B cell (primary cell): Measurements from ENCODE around the gene HPGD. TPM values are rescaled to one million over a fixed set of nuclear protein-coding genes. Genes with fewer than 3 reads are reported as not detected.

Experiments
- ATAC-seq: fragments of 200-7000 bp; cut with Tn5 transposase; one replicate; pipeline ENCODE4 v1.10.0; 2021; ENCODE audit warnings: low read depth, mild to moderate bottlenecking, moderate number of reproducible peaks, moderate library complexity
- CTCF ChIA-PET: fragments of 350-600 bp; sonication (Branson Sonifier 250); formaldehyde crosslinking; loops from one replicate; lab custom pipeline; 2021; ENCODE audit warnings: antibody characterized with exemption, inconsistent platforms; lab: Charles Lee
- POLR2A ChIA-PET: fragments of 350-600 bp; sonication (Branson Sonifier 250); formaldehyde crosslinking; loops from one replicate; lab custom pipeline; 2021; ENCODE audit warnings: antibody characterized with exemption; lab: Charles Lee
- DNase-seq: peaks from one replicate; pipeline ENCODE4 v3.0.0; 2013
- H2AFZ ChIP-seq: 2 replicates; pipeline ENCODE4 v1.6.1; 2012; ENCODE audit warnings: mild to moderate bottlenecking, low read depth, low read length; ENCODE audit not compliant: insufficient read depth, poor library complexity, severe bottlenecking
- H3K27ac ChIP-seq, 2 donors: 1 replicate in 1 of 2; 2 replicates in 1 of 2; pipeline ENCODE4 v1.5.1; 2012 to 2013; ENCODE audit warnings: low read length in 2 of 2, mild to moderate bottlenecking in 2 of 2, moderate library complexity in 1 of 2
- H3K27me3 ChIP-seq, 4 experiments: fragments of 200-600 bp in 1 of 4; sonication (generic) in 1 of 4; replicated peaks in 1 of 4; 1 replicate in 2 of 4; 2 replicates in 2 of 4; pipeline versions ENCODE4 v1.6.1 to v1.7.0; 2013 to 2016; ENCODE audit warnings: low read length in 3 of 4, mild to moderate bottlenecking in 2 of 4, mixed read lengths in 1 of 4, moderate library complexity in 1 of 4; ENCODE audit not compliant: insufficient read depth in 4 of 4, control insufficient read depth in 3 of 4; ENCODE audit errors: control extremely low read depth in 1 of 4
- H3K36me3 ChIP-seq, 2 experiments: replicated peaks in 1 of 2; 1 replicate in 1 of 2; 2 replicates in 1 of 2; pipeline versions ENCODE4 v1.6.1 to v1.7.1; 2013; ENCODE audit warnings: low read length in 1 of 2; ENCODE audit not compliant: insufficient read depth in 2 of 2, control insufficient read depth in 1 of 2; ENCODE audit errors: control extremely low read depth in 1 of 2, extremely low read depth in 1 of 2
- H3K4me1 ChIP-seq, 2 donors: fragments of 200-600 bp in 1 of 2; sonication (generic) in 1 of 2; 1 replicate in 1 of 2; 2 replicates in 1 of 2; pipeline versions ENCODE4 v1.5.1 to v1.6.1; 2013 to 2017; ENCODE audit warnings: low read length in 2 of 2; ENCODE audit not compliant: control insufficient read depth in 2 of 2, insufficient read depth in 2 of 2
- H3K4me2 ChIP-seq: replicated peaks from 2 replicates; pipeline ENCODE3; 2012; ENCODE audit warnings: mild to moderate bottlenecking, low read depth, low read length; ENCODE audit not compliant: poor library complexity, severe bottlenecking
- H3K4me3 ChIP-seq, 5 experiments: fragments of 200-600 bp in 1 of 5; sonication (generic) in 1 of 5; 1 replicate in 3 of 5; 2 replicates in 2 of 5; pipeline versions ENCODE4 v1.5.1 to v1.7.0; 2011 to 2016; ENCODE audit warnings: low read length in 4 of 5, mild to moderate bottlenecking in 4 of 5, low read depth in 2 of 5, control low read depth in 1 of 5, moderate library complexity in 1 of 5; ENCODE audit not compliant: insufficient read depth in 1 of 5; ENCODE audit errors: control extremely low read depth in 1 of 5, extremely low read depth in 1 of 5
- H3K79me2 ChIP-seq: fragments of 200-600 bp; sonication (generic); one replicate; pipeline ENCODE4 v1.6.0; 2016; ENCODE audit warnings: low read length; ENCODE audit not compliant: control insufficient read depth, insufficient read depth
- H3K9ac ChIP-seq: fragments of 200-600 bp; sonication (generic); 2 replicates; pipeline ENCODE4 v1.6.1; 2017; ENCODE audit warnings: mild to moderate bottlenecking, low read length, moderate library complexity
- H3K9me3 ChIP-seq, 3 donors: one replicate each; pipeline versions ENCODE4 v1.6.1 to v1.7.1; 2013; ENCODE audit warnings: low read length in 2 of 3; ENCODE audit not compliant: control insufficient read depth in 2 of 3, insufficient read depth in 1 of 3; ENCODE audit errors: control extremely low read depth in 1 of 3
- H4K20me1 ChIP-seq: 2 replicates; pipeline ENCODE4 v1.6.0; 2012; ENCODE audit warnings: mild to moderate bottlenecking, low read length; ENCODE audit not compliant: insufficient read depth, control insufficient read depth, poor library complexity, severe bottlenecking
- H3K27ac Mint-ChIP-seq: one replicate; pipeline ENCODE4 v1.8.0; 2021; ENCODE audit warnings: mixed read lengths
- H3K27me3 Mint-ChIP-seq: one replicate; pipeline ENCODE4 v1.8.0; 2021; ENCODE audit warnings: mixed read lengths
- H3K4me1 Mint-ChIP-seq: one replicate; pipeline ENCODE4 v1.8.0; 2021; ENCODE audit warnings: mixed read lengths
- H3K4me3 Mint-ChIP-seq: one replicate; pipeline ENCODE4 v1.8.0; 2021; ENCODE audit warnings: mixed read lengths
- H3K9me3 Mint-ChIP-seq: one replicate; pipeline ENCODE4 v1.8.0; 2022; ENCODE audit warnings: mixed read lengths; ENCODE audit not compliant: insufficient read depth
- EZH2 ChIP-seq: IDR thresholded peaks from 2 replicates; pipeline ENCODE4 v1.6.1; 2012; ENCODE audit warnings: borderline replicate concordance, low read depth, mild to moderate bottlenecking, moderate library complexity, low read length; ENCODE audit not compliant: insufficient read depth, poor library complexity, severe bottlenecking
- WGBS: methylation state at CpG from one replicate; pipeline ENCODE4 v1.1.5; 2013; ENCODE audit warnings: missing lambda C conversion rate; ENCODE audit not compliant: insufficient coverage; 5-methylcytosine and 5-hydroxymethylcytosine counted together
- intact Hi-C: fragments of 100-400 bp; cut with micrococcal nuclease; formaldehyde crosslinking; loops from one replicate; pipeline ENCODE4 v1.10.0; 2022
- polyA plus RNA-seq: library from polyadenylated mRNA; depleted of rRNA; stranded (reverse); fragments of >200 nt; gene quantifications from 2 replicates; pipeline ENCODE4 v1.2.3, GENCODE V29; 2012
- total RNA-seq, 2 donors: library from RNA; stranded (reverse); fragments of 120-200 nt in 1 of 2; gene quantifications; 1 replicate in 1 of 2; 2 replicates in 1 of 2; pipeline versions ENCODE4 v1.2.3 to v1.2.4, GENCODE V29; 2013 to 2022
- TF ChIP-seq, protein P1 (sequence below): fragments of 200-600 bp; IDR thresholded peaks from one replicate; pipeline ENCODE4 v1.8.0; 2022; ENCODE audit warnings: antibody characterized with exemption, mild to moderate bottlenecking

Gene HPGD
- total and polyA plus RNA-seq, 2 donors (not counting 1 experiment from before 2014, with no cell fraction given): 0.67 TPM; not detected in 1

DNA sequence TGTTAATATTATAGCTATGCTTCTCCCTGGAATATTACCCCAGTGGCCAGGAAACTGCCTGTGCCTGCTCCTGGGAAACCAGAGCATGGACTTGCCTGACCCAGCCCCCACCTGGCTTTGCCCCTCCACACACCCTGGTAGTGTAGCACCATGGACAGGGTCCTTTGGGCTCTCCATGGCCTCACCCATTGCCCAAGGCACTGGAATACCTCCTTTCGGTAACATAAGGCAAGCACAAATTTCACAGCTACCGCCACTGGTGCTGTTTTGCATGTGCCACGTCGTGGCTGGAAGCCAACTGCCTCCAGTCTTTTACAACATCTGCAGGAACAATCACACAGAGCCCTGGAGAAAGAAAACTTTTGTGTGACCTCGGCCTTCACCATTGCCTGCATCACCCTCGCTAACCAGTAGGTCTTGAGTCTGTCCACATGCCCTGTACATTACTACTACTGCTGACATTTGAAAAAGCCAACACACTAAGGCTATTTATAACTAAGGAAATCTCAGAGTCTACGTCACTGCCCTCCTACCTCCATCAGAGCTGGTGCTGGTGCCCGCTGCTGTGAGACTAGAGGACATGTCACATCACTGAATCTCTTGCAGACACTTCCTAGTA, 47.7 kb downstream of the HPGD start:
- Histone ChIP-seq H3K4me2 (no peak overlapping the region), H2AFZ (no peak overlapping the region), H3K9ac (no peak overlapping the region), H3K4me1 (no peaks in the 10 kb centered on the region), H4K20me1 (no peaks in the 10 kb centered on the region), H3K27me3 (no peaks in the 10 kb centered on the region), H3K27ac (no peak overlapping the region), H3K36me3 (no peaks in the 10 kb centered on the region), H3K9me3 (peaks cover 0 to 2% (median 0%) of the 10 kb centered on the region in 3 donors), H3K79me2 (no peaks in the 10 kb centered on the region), H3K4me3 (no peak overlapping the region)
- H3K9me3 Mint-ChIP-seq: no peaks in the 10 kb centered on the region
- no peak for TF ChIP-seq EZH2
- TF ChIP-seq, protein P1, sequence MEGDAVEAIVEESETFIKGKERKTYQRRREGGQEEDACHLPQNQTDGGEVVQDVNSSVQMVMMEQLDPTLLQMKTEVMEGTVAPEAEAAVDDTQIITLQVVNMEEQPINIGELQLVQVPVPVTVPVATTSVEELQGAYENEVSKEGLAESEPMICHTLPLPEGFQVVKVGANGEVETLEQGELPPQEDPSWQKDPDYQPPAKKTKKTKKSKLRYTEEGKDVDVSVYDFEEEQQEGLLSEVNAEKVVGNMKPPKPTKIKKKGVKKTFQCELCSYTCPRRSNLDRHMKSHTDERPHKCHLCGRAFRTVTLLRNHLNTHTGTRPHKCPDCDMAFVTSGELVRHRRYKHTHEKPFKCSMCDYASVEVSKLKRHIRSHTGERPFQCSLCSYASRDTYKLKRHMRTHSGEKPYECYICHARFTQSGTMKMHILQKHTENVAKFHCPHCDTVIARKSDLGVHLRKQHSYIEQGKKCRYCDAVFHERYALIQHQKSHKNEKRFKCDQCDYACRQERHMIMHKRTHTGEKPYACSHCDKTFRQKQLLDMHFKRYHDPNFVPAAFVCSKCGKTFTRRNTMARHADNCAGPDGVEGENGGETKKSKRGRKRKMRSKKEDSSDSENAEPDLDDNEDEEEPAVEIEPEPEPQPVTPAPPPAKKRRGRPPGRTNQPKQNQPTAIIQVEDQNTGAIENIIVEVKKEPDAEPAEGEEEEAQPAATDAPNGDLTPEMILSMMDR: no peak
- H3K27me3 Mint-ChIP-seq: no peaks in the 10 kb centered on the region
- ChIA-PET CTCF (no interaction called here), POLR2A (no interaction called here)
- intact Hi-C loops: no loop called here
- ATAC-seq (no peak), DNase-seq (no peak)
- WGBS: 82% methylated on average over 8 of the region's 8 CpGs
- H3K27ac Mint-ChIP-seq: no peak overlapping the region
- H3K4me3 Mint-ChIP-seq: no peak overlapping the region
- H3K4me1 Mint-ChIP-seq: no peaks in the 10 kb centered on the region

DNA sequence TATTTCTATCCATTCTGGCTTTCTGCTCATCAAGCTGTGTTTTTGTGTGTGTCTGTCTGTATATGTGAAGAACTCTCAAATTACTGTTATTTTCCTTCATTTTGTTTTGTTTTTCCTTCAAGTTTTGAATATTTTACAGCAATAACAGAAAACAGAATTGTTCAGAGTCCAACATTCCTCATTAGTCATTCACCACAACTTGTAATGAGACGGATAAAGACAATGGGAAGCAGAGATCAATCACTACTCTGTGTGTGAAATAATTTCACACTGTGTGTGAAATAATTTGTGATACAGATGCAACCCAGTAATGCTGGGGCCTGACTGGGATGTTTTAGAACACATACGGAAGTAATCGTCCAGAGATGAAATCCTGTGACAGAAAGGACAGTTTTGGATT, 55.2 kb downstream of the HPGD start:
- CTCF ChIA-PET: no interaction called here
- no peak overlapping the region for H3K4me3 Mint-ChIP-seq
- TF ChIP-seq EZH2: no peak
- TF ChIP-seq, protein P1: no peak

More for the DNA sequence above, 55.2 kb downstream of the HPGD start:
- H3K9me3 Mint-ChIP-seq: peaks cover 5% of the 10 kb centered on the region
- Histone ChIP-seq H3K79me2 (no peaks in the 10 kb centered on the region), H3K27me3 (no peaks in the 10 kb centered on the region), H3K9ac (no peak overlapping the region), H3K4me3 (no peak overlapping the region), H4K20me1 (no peaks in the 10 kb centered on the region), H3K4me2 (no peak overlapping the region), H3K4me1 (no peaks in the 10 kb centered on the region), H3K36me3 (no peaks in the 10 kb centered on the region), H3K27ac (no peak overlapping the region), H3K9me3 (no peaks in the 10 kb centered on the region), H2AFZ (no peak overlapping the region)
- intact Hi-C loops: no loop called here
- H3K27ac Mint-ChIP-seq: no peak overlapping the region
- no peaks in the 10 kb centered on the region for H3K27me3 Mint-ChIP-seq
- no peaks in the 10 kb centered on the region for H3K4me1 Mint-ChIP-seq
- DNase-seq (no peak), ATAC-seq (no peak)
- POLR2A ChIA-PET: no interaction called here
- WGBS: no CpG with 5 or more reads among the region's 3 CpGs
